GM08714 (cell line): ENCODE measurements around the gene KDELR3.
"Not testable (repeated sequence)": the region's sequence is repeated elsewhere in the genome, so short reads cannot be mapped to it uniquely, and the experiment has no call there.

Experiments
- H3K4me3 ChIP-seq: fragments of 200-500 bp; sonication (Bioruptor generic); 2 replicates; pipeline ENCODE4 v1.5.1; 2014; ENCODE audit warnings: mild to moderate bottlenecking, low read length, inconsistent platforms
- ZNF274 ChIP-seq: IDR thresholded peaks from 2 replicates; pipeline ENCODE4 v1.6.1; 2012; ENCODE audit warnings: mild to moderate bottlenecking, low read depth, low read length

The KDELR3 gene

DNA sequence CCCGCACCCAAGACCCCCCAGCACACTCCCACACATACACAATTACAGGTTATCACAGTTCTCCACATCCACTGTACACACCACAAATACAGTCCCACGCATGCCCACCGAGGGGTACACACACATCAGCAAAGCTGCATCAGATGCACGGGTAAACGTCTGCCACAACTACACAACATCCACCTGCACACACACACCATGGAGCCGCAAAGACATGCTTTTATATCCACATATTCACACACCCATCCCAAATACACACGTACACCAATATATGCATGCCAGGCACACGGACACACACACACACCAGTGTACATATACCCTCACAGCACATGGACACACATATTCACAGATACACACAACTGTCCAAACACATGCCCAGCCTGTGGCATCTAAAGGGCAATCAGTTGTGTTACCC is 7.5 kb upstream of the KDELR3 start:
- TF ChIP-seq ZNF274, result no peak
- H3K4me3 ChIP-seq, result no peak overlapping the region

DNA sequence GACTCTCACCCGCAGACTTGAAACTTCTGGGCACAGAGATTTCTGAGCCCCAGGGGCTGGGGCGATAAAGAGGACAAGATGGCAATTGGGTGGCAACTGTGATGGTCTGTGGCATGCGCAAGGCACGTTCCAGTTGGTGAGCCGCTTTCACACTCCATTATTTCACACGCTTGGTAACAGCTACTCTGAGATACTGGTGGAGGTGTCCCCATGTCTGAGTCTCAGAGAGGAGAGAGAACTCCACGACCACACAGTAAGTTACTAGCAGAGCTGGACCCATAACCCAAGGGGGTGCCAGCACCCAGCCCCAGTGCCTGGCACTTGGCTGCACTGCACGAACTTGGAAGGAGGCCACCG is 6.9 kb upstream of the KDELR3 start:
- no peak overlapping the region for H3K4me3 ChIP-seq
- TF ChIP-seq ZNF274, result no peak

DNA sequence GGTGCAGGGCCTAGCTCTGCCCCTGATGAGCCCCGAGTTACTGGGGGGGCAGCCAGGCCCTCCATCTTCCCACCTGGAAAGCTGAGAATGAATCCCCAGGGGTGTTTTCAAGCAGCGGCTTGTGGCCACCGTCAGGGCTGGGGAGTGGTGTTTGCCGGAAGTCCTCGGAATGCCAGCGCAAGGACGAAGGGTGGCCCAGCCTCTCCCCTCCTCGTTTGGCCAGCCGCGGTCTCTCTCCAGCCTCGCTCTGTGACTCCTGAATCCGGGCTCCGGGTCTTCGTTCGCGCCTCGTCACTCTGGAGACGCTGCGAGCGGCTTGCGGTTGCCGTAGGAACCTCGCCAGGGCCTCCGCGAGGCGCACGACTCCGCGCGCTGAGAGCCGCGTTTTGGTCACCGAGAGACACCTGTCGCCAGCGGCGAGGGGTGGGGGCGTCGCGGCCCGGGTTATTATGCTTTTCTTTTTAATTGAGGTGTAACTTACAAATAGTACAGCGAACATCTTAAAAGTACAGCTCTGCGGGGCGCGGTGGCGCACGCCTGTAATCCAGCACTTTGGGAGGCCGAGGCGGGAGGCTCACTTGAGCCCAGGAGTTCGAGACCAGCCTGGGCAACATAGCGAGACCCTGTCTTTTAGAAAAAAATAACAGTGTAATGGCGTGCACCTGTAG is 6.3 kb upstream of the KDELR3 start:
- TF ChIP-seq ZNF274, result no peak
- no peak overlapping the region for H3K4me3 ChIP-seq

DNA sequence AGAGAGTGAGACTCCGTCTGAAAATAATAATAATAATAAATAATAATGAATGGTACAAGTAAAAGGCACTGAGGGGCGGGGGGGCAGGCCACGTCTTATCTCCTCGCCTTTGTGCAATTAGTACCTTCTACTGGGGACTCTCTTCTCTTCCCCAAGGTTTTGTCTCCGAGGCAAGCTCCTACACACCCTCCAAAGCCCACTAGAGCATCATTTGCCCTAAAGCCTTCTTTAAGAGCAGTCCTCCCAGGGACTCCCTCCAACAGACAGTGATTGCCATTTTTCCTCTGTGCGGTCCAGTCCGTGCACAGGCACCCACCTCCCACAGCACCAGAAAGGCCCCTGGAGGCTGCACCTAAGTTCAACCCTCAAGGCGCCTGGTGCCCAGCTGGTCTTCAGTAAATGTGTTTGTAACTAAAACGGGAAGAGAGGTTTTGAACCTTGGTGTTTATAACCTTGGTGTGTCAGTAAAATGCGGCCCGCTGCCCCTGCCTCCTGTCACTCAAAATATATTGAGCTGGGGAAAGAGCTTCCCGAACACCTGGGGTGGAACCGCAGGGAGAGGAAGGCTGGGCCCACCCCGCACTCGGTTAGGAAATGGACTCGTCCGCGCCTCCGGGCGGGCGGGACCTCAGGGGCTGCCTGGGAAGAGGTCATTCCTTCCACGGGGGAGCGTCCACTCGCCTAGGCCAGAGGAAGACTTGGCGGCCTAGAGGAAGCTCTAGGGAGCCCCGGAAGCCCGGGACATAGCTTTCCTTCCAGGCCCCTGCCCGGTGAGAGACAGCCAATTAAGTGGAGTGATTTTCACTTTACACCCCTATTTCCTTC is 4.7 kb upstream of the KDELR3 start:
- TF ChIP-seq ZNF274, result no peak
- H3K4me3 ChIP-seq, result no peak overlapping the region

DNA sequence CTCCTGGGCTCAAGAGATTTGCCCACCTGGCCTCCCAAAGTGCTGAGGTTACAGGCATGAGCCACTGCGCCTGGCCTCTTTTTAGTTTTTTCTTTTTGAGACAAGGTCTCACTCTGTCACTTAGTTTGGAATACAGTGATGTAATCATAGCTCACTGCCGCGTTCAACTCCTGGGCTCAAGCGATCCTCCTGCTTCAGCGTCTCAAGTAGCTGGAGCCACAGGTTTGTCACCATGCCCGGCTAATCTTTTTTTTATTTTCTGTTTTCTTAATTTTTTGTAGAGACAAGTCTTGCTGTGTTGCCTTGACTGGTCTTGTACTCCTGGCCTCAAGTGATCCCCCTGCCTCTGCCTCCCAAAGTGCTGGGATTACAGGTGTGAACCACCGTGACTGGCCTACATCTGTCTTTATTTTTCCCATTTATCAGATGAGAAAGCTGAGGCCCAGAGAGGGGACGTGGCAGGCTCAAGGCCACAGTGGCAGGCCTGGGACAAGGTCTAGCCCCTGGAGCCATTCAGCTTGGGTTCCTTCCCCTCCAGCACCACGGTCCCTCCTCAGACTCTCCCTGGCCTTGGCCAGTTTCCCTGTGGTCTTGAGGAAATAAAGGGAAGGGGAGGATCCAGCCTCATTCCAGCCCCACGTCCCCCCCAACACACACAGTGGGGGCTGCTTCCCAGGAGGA is 2.8 kb upstream of the KDELR3 start:
- H3K4me3 ChIP-seq, result no peak overlapping the region
- no peak for TF ChIP-seq ZNF274

DNA sequence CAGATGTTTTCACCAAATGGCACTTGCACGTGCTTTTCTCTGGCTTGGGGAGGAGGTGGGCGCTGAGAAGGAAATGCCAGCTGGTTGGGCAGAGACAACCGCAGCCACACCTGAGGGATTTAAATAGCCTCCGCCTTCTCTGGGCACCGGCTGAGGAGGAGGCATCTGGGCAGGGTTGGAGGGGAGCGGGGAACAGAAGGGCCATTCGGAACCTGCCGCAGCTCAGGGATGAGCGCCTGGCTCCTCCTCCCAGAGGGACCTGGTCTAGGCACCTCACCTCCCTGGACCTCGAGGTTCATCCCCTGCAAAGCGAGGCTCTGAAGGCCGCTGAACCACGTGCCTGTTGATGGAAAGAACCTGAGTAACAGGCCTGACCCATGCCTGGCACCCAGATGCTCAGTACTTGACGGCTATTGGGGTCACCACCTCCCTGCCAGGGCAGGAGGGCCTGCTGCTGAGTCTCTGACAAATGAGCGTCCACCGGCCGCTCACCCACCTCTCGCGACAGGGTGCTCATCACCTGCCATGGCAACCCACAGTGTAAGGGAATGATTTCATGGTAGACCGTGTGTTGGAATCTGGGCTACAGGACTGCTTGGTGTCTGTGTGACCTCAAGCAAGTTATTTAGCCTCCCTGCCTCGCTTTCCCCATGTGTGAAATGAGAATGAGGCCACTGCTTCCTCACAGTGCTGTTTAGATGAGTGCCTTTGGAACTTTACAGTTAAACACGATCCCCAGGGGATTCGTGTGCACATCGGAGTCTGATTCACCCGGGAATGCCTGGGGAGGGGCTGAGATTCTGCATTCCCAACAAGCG is 2.0 kb upstream of the KDELR3 start:
- TF ChIP-seq ZNF274, result no peak
- no peak overlapping the region for H3K4me3 ChIP-seq

DNA sequence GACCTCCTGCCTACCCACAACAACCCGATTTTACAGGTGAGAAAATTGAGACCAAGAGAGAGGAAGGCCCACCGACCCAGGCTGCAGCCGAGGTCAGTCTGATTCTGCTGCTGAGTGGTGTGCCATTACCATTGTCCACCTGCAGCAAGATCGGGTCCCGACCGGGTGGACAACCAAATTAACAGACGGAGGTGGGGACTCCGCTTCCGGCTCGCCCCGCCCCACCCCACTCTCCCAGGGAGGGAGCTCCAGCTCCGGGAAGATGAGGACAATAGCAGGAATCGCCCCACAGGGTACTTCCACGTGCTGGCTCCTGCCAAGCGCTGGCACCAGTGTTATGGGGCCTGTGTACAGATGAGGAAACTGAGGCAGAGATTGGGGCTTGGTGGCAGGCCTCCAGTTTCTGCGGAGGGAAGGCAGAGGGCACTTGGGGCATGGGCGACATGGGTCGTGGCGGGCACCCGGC is 425 bp upstream of the KDELR3 start:
- no peak for TF ChIP-seq ZNF274
- H3K4me3 ChIP-seq, result peak overlapping the region; percentile 5; the same call in 1 of the 2 replicates

DNA sequence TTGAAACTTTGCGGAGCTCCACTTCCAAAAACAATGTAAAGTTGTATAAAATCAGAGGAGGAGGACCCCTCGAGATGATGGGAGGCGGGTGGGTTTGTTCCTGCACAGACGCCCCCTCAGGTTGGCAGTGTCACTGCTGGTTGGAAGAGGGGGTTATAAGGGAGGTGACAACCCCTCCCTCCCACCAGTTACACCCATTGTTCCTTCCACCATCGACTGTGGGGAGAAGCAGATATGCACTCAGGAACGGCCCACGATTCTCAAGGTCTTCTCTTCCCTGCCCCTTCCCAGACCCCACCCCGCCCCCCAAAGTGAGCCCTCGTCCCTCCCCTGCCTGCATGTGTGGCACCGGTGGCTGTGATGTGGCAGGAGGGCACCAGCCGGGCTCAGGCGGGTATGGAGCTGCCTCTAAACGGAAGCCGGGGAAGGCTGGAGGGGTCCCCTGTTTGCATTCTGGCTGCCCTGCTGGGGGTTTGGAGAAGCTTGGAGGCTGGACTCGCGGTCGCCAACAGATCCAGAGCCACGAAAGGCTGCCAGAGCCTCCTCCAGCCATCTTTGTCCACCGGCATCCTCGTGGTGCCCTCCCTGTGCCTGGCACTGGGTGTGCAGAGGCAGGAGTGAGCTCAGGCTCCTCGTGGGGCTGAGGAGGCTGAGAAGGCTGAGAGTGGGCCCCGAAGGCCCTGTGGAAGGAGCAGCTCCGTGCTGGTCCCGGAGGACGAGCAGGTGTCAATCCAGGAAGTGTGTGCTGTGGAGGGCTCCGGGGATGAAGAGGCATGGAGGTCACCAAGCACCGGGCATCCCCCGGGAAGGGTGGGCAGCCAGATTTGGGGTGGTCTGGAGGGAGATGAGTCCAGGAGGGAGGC is 778 bp downstream of the KDELR3 start:
- no peak overlapping the region; the same call in 1 of the 2 replicates for H3K4me3 ChIP-seq

DNA sequence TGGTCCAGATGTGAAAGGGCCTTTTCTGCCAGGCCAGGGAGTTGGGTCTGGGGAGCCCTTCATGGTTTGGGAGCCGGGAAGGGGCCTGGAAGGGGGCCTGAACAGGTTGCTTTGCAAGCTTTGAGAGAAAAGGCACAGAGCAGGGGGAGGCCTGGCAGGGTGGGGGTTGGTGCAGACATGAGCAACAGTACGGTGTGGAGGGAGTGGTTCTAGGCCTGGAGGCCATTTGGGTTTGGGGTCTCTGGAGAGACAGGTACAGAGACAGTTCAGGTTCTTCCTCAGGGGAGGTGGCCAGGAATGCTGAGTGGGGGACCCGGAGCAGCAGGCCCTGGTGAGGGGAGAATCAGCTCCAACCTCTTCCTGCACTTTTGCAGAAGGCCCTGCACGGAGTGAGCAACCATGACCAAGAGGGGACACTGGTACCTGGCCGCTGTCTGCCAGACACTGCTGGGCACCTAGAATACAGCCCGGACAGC is 1.4 kb downstream of the KDELR3 start:
- no peak for TF ChIP-seq ZNF274
- no peak overlapping the region for H3K4me3 ChIP-seq

More for the DNA sequence above, 778 bp downstream of the KDELR3 start:
- TF ChIP-seq ZNF274, result no peak

DNA sequence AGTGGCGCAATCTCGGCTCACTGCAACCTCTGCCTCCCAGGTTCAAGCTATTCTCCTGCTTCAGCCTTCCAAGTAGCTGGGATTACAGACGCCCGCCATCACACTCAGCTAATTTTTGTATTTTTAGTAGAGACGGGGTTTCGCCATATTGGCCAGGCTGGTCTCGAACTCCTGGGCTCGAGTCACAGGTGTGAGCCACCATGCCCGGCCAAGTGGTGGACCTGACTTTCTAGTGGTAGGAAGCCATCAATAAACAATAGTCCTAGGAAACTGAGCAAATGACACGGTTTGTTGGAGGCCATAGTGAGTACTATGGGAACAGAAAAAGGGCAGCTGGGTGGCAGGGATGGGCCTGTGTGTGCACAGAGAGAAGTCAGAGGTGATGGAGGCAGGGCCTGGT is 2.3 kb downstream of the KDELR3 start:
- not testable (repeated sequence) for H3K4me3 ChIP-seq

DNA sequence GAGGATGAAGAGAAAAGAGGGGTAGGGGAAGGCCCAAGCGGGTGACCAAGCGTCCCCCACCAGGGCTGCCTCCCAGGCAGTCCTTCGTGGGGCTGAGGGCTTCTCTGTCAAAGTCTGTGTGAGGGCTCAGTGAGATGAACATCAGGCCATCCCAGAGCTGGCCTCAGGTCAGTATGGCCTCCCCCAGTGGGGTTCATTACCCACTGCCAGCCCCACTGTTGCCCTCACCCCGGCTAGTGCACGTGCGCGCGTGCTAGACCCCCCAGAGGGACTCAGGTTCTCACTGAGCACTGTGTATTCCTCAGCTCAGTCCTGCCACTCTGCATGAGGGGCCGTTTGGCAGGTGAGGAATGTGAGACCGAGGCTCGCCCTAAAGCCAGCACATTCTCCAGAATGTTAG is 3.3 kb downstream of the KDELR3 start:
- H3K4me3 ChIP-seq, result no peak overlapping the region
- no peak for TF ChIP-seq ZNF274

DNA sequence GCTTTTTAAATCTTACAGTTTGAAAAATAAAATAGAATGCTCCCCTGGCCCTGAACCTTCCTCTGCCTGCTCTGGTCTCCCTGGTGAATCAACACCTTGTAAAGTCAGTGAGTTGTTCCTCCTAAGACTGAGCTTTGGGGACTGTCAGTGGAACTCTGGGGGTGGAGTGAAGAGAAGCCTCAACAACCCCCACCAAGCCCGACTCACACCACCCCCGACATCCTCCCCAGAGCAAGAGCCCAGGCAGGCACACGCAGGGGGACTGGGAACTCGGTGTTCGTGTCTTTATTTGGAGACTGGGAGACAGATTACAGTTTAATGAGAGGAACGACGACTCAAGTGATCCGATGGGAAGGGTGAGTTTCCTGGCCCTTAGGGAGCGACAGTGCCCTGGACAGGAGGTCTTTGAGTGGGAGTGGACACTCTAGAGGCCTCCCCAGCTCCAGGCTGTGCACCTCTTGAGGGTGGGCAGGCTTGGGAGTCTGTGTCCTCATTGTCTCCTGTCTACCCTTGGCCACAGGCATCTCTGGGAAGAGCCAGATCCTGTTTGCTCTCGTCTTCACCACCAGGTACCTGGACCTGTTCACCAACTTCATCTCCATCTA is 6.2 kb downstream of the KDELR3 start:
- TF ChIP-seq ZNF274, result no peak
- H3K4me3 ChIP-seq, result no peak overlapping the region

DNA sequence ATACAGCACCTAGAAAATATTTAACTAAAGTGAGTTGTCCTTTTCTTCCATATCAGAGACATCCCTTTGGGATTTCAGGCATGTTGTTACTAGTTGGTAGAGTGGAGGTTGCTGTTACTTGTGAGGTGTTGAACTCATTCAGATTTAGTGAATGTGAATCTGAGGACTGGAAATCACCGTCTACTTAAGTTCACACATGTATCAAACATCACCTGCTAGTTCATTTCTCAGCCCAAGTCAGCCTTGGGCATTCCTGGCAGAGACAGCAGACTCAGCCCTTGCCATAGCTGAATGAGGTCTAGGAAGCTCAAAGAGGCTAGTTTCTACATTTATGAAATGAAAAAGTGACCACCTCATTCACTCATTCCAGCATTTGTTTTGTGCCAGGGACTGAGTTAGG is 9.7 kb downstream of the KDELR3 start:
- TF ChIP-seq ZNF274, result no peak
- H3K4me3 ChIP-seq, result no peak overlapping the region
